ENCODE measurements around the gene CAPN5. TPM values are rescaled to one million over a fixed set of nuclear protein-coding genes. Genes with fewer than 3 reads are reported as not detected.

The CAPN5 gene
- total RNA-seq, 4 donors from 2014 or later: 15.9 to 24.5 (median 19.8) TPM

- Histone ChIP-seq H3K9me3 (no peaks in the 10 kb centered on the region), H3K27ac (peak overlapping the region; percentile 26 to 82 (median 80)), H3K27me3 (no peaks in the 10 kb centered on the region), H3K4me1 (peaks cover 0 to 94% (median 65%) of the 10 kb centered on the region in 4 donors), H3K36me3 (peaks cover 0 to 6% (median 0%) of the 10 kb centered on the region in 3 donors), H3K4me3 (no peak overlapping the region)
- no peak for DNase-seq (ENCODE audit: low spot score in 2 of 2)
- WGBS, 2 donors: 40 to 41% methylated on average over 14 to 23 of the region's 23 CpGs
- TF ChIP-seq EP300 (IDR thresholded peaks at IDR 0.05): peak in 1 of 2 donors; percentile 72
- TF ChIP-seq CTCF (IDR thresholded peaks at IDR 0.05): no peak
- no peak for TF ChIP-seq POLR2A (IDR thresholded peaks at IDR 0.05)
Observed at GRCh38 chr11:77086521-77087472, 20.0 kb downstream of the CAPN5 start.

GRCh38 chr11:77087723-77088225 is 21.0 kb downstream of the CAPN5 start:
- Histone ChIP-seq H3K27ac (peak overlapping the region; percentile 31 to 82 (median 80)), H3K27me3 (no peaks in the 10 kb centered on the region), H3K4me1 (peaks cover 0 to 94% (median 63%) of the 10 kb centered on the region in 4 donors), H3K9me3 (no peaks in the 10 kb centered on the region), H3K36me3 (peaks cover 0 to 6% (median 0%) of the 10 kb centered on the region in 3 donors), H3K4me3 (no peak overlapping the region)
- DNase-seq (ENCODE audit: low spot score in 2 of 2): no peak
- TF ChIP-seq EP300 (IDR thresholded peaks at IDR 0.05) (no peak), POLR2A (IDR thresholded peaks at IDR 0.05) (no peak)
- WGBS, 2 donors: 74 to 84% methylated on average over 9 of the region's 9 CpGs

GRCh38 chr11:77088236-77089003 is 21.6 kb downstream of the CAPN5 start:
- DNase-seq (ENCODE audit: low spot score in 2 of 2): no peak
- TF ChIP-seq EP300 (IDR thresholded peaks at IDR 0.05): no peak
- TF ChIP-seq POLR2A (IDR thresholded peaks at IDR 0.05): no peak
- no peak for TF ChIP-seq CTCF (IDR thresholded peaks at IDR 0.05)

GRCh38 chr11:77089004-77089545 is 22.3 kb downstream of the CAPN5 start:
- no peaks in the 10 kb centered on the region for H3K9me3 ChIP-seq
- no peak for DNase-seq (ENCODE audit: low spot score in 2 of 2)
- H3K4me3 ChIP-seq: no peak overlapping the region
- peaks cover 0 to 94% (median 62%) of the 10 kb centered on the region in 4 donors for H3K4me1 ChIP-seq
- TF ChIP-seq CTCF (IDR thresholded peaks at IDR 0.05) (no peak), EP300 (IDR thresholded peaks at IDR 0.05) (no peak), POLR2A (IDR thresholded peaks at IDR 0.05) (no peak)
- H3K27me3 ChIP-seq: no peaks in the 10 kb centered on the region
- H3K36me3 ChIP-seq: peaks cover 0 to 6% (median 0%) of the 10 kb centered on the region in 3 donors
- 88 to 93% methylated on average over 3 of the region's 3 CpGs for WGBS, 2 donors
- H3K27ac ChIP-seq: peak overlapping the region in 3 of 4 donors; percentile 80 to 82 (median 81)

More at GRCh38 chr11:77088236-77089003, 21.6 kb downstream of the CAPN5 start:
- 53 to 56% methylated on average over 8 to 11 of the region's 11 CpGs for WGBS, 2 donors
- Histone ChIP-seq H3K9me3 (no peaks in the 10 kb centered on the region), H3K27ac (peak overlapping the region; percentile 31 to 82 (median 80)), H3K4me3 (no peak overlapping the region), H3K36me3 (peaks cover 0 to 6% (median 0%) of the 10 kb centered on the region in 3 donors), H3K4me1 (peaks cover 0 to 94% (median 63%) of the 10 kb centered on the region in 4 donors), H3K27me3 (no peaks in the 10 kb centered on the region)

GRCh38 chr11:77090046-77090372 is 23.2 kb downstream of the CAPN5 start:
- H3K27ac ChIP-seq: peak overlapping the region in 1 of 4 donors; percentile 21
- no peaks in the 10 kb centered on the region for H3K9me3 ChIP-seq
- no peak for DNase-seq (ENCODE audit: low spot score in 2 of 2)
- TF ChIP-seq EP300 (IDR thresholded peaks at IDR 0.05): no peak
- TF ChIP-seq POLR2A (IDR thresholded peaks at IDR 0.05): no peak
- no peak for TF ChIP-seq CTCF (IDR thresholded peaks at IDR 0.05)
- H3K4me1 ChIP-seq: peaks cover 0 to 94% (median 63%) of the 10 kb centered on the region in 4 donors
- no peak overlapping the region for H3K4me3 ChIP-seq
- 70 to 83% methylated on average over 3 to 4 of the region's 4 CpGs for WGBS, 2 donors
- peaks cover 0 to 10% (median 0%) of the 10 kb centered on the region in 3 donors for H3K36me3 ChIP-seq
- no peaks in the 10 kb centered on the region for H3K27me3 ChIP-seq

Measured in tibial nerve (tissue), 4 donors.